HG03159 (cell line): ENCODE data around the gene ZNF280C.
"Not testable (repeated sequence)": the region's sequence is repeated elsewhere in the genome, so short reads cannot be mapped to it uniquely, and the experiment has no call there.

Experiments used
- ATAC-seq: cut with Tn5 transposase; IDR thresholded peaks from one replicate; pipeline ENCODE4 v1.9.1; 2021; ENCODE audit warnings: mild to moderate bottlenecking, moderate library complexity; ENCODE audit not compliant: unreplicated experiment

The ZNF280C gene

DNA sequence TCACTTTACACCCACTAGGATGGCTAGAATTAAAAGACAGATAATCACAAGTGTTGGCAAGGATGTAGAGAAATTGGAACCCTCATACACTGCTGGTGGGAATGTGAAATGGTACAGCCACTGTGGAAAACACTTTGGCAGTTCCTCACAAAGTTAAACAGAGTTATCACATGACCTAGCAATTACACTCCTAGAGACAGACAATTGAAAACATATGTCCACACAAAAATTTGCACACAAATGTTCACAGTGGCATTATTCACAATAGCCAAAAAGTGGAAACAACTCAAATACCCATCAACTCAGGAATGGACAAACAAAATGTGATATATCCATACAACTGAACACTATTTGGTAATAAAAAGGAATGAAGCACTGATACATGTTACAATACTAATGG, 5.7 kb downstream of the ZNF280C start:
- no peak for ATAC-seq

DNA sequence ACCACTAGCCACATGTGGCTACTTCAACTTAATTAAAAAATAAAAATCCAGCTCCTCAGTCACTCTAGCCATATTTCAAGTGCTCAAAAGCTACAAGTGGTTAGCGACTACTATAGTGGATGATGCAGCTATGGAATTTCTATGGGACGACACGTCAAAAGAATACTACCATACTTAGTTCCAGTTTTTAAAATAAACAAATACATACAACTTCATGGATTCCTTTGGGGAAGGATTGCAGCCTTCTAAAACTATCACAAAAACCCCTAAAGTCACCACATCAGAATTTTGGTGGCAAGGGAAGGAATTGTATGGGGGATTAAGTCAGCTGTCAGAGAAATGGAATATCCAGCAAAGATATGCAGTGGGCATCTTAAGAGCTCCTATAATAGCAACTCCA, 6.5 kb downstream of the ZNF280C start:
- no peak for ATAC-seq

DNA sequence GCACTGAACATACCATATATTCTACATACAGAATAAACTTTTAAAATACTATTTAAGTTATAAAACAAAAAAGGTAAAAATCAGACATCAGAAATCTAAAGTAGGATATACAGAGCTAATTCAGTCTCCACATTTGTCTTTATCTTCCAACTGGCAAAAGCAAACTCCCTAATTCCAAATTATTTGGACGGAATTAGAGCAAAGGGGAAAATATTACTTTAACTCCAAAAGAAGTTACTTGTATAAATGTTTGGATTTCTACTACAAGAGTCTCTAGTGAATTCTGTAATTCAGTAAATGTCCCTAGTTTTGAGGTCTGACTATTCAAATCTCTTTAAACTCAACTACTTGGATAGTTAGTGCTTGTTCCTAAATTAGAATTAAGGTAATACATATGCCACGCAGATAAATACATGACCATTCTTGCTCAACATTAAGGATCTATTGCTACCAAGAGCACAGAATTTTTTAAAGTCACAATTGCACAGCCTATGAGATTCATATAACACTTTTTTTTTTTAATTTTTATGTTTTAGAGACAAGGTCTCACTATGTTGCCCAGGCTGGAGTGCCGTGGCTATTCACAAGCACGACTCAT, 7.3 kb downstream of the ZNF280C start:
- ATAC-seq: no peak

DNA sequence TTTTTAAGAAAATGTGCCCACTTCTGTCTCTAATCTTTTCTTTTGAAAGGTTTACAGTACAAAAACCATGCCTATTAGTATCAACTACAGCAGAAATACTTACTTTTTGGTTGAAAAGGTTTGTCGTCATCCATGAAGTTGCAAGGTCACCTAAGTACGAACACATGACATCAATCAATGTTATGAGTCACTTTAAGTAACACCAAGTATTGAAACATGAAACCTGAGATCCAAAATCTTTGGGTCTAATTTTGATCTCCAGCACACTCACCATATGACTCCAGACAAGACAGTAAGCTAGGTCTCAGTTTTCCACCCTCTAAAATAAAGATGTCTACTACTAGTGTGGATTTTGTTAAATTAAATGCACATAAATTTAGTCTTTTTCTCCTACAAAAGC, 8.4 kb downstream of the ZNF280C start:
- ATAC-seq: no peak

DNA sequence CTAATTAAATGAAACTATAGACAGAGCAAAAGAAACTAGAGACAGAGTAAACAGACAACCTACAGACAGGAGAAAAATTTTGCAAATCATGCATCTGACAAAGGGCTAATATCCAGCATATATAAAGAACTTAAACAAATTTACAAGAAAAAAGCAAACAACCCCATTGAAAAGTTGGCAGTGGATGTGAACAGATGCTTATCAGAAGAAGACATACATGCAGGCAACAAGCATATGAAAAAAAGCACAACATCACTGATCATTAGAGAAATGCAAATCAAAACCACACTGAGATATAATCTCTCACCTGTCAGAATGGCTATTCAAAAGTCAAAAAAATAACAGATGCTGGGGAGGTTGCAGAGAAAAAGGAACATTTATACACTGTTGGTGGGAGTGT, 14.8 kb downstream of the ZNF280C start:
- no peak for ATAC-seq

DNA sequence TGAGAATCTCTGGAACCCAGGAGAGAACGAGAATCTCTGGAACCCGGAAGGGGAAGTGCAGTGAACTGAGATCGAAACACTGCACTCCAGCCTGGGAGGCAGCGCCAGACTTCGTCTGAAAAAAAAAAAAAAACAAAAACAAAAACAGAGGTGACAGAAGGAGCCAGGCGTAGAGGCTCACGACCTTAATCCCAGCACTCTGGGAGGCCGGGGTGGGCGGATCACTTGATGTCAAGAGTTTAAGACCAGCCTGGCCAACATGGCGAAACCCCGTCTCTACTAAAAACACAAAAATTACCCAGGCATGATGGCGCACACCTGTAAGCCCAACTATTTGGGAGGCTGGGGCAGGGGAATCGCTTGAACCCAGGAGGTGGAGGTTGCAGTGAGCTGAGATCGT, 17.0 kb downstream of the ZNF280C start:
- ATAC-seq: no peak

DNA sequence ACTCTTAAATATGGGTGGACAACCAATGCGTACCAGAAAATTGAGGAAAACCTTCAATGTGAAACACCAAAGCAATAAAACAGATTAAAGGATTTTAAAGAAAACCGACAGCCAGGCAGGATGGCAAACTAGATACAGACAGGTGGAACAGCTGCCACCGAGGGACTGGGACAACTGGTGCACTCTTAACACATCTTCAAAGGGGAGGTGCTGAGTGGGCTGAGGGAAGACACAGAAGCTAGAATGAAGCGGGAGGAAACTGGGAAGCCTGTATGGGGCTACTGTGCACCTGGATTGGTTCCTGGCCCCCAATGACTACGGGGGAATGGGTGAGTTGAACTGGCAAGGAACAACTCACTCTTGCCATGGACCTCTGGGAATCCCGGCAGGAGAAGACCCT, 20.7 kb downstream of the ZNF280C start:
- no peak for ATAC-seq

DNA sequence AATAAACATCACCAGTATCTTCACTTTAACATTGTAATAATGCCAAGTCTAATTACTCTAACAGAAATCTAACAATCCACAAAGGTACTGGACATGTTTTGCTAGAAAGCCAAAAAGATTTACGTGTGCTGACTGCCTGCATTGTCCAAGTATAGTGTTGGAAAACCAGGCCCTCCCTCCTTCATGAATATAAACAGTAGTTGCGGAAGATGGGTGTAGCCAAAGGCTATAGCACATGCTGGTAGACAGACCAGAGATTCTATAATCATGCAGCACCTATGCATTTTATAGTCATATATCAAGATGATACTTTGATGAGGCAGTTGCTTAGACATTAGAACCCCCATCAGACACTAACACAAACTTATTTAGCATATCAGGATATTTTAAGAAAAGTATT, 22.6 kb downstream of the ZNF280C start:
- no peak for ATAC-seq

DNA sequence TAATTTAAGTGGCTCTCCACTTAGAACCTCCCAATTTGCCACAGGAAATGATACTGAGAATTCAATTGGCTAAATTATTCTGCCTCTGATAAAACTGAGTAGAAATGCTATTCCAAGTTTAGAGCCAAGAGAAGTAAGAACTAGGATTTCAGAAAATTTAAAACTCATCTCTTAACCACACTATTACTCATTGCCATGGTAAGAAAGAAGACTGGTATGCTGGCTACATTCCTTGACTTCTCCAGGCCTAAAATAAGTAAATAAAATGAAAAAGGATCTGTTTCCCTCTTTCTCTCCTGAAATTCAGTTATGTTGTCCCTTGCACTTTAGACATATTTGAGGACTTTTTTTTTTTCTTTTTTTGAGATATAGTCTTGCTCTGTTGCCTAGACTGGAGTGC, 23.3 kb downstream of the ZNF280C start:
- ATAC-seq: no peak

DNA sequence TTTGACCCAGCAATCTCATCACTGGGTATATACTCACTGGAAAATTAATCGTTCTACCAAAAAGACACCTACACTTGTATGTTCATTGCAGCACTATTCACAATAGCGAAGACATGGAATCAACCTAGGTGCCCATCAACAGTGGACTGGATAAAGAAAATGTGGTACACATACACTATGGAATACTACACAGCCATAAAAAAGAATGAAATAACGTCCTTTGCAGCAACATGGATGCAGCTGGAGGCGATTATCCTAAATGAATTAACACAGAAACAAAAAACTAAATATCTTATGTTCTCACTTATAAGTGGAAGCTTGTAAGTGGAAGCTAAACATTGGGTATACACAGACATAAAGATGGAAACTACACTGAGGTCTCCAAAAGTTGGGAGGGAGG, 37.5 kb downstream of the ZNF280C start:
- not testable (repeated sequence) for ATAC-seq

DNA sequence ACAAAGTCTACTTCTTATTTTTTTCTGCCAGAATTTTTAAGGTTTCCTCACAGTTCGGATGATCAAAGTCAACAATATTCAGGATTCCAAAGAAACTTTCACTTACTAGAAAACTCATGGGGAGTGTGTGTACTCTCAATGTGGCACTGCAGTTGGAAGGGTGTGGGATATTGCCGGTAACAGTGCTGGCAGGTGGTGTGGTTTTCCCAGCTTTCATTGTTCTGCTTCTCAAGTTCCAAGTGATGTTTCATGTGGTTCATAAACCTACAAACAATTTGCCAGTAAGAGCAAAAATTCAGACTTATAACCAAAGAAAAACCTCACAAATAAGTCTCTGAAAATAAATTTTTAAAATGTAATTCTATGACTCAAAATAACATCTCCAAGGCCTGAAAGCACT, 39.8 kb downstream of the ZNF280C start:
- no peak for ATAC-seq

DNA sequence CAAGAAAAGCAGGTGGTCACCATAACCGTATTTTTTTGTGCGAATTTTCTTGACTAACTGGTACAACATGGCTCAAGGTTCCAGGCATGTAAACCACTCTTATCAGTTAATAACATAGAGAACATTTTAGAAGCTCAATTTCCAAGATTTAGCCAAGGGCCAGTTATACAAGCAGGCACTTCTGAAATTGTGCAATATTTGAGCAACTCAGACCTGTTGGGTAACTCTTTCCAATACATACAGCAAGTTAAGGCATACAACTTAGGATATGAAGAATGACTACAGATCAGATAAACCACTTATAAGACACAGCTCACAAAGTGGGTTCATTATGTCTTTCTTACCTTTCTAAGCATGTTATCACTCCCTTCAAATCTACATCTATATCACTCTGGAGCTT, 43.9 kb downstream of the ZNF280C start:
- no peak for ATAC-seq

DNA sequence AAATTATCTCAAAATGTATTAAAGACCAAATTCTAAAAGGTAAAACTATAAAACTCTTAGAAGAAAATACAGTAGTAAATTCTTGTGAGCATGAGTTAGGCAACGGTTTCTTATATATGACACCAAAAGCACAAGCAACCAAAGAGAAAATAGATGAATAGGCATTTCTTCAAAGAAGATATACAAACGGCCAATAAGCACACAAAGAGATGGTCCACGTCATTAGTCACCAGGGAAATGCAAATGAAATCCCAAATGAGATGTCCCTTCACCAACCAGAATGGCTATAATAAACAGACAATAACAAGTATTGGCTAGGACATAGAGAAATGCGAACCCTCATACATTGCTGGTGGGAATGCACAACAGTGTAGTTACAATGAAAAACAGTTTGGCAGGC, 52.4 kb downstream of the ZNF280C start:
- ATAC-seq: no peak

DNA sequence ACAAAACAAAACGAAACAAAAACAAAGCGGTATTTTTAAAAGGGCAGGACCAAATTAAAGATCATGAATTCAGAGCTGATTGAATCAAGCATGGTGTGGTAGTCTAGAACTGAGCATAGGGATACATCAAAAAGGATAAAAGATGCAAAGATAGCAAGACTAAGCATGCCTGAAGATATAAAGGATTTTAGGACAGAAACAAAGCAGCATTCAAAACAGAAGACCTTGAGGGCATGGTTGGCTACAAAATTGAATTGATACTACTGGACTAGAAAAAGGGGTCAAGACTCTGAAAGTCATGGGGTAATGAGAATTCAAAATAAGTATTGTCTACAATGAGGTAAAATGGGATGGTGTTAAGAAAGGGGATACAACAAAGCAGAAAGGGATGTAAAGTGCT, 55.3 kb downstream of the ZNF280C start:
- ATAC-seq: no peak

DNA sequence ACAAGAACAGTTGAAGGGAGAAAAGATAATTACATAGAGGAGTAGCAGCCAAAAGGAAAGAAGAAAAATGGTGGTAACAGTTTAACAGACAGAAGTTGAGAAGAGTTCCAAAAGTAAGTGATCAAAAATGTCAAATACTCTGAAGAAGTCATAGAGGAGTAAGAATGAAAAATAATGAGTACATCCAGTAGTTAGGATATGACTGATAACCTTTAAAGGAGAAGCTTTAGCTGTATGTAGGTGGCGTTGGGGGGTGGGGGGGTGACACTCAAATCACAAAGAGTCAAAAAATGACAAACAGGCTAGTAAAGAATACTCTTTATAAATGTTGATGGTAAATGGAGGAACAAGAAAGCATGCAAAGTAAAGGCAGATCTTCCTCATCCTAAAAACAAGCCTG, 56.3 kb downstream of the ZNF280C start:
- ATAC-seq: no peak

DNA sequence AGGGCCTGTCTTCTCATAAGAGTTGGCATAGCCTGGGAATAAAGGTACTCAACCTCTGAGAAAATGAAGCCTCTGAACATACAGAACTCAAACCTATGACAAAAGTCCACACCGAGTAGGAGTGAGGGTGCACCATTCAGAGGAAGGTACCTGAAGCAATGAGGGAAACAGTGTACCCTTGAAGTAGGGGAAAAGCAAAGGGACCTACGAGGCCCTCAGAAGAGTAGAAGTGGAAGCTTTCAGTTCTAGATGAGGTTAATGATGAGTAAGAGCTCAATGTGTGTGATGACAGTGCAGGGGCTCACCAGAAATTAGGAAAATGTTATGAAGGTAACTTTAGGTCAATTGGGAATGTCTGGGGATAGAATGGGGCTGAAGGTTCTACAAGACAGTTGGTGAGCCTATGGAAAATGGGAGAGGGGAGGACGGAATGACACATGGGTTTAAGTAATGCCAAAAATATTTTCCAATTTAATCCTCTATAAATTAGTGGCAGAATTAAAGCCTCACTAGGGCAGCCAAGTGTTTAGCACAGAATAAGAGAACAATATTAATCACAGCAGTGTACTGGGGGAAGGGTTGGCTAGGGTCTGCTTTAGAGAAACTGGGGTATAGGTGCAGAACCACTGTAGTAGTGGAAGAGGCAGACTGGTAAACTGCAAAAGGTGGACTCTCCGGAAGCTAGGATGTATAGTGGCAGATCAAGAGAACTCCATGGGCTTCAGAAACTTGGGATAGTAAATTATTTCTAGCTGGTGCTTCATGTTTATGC, 57.1 kb downstream of the ZNF280C start:
- no peak for ATAC-seq

DNA sequence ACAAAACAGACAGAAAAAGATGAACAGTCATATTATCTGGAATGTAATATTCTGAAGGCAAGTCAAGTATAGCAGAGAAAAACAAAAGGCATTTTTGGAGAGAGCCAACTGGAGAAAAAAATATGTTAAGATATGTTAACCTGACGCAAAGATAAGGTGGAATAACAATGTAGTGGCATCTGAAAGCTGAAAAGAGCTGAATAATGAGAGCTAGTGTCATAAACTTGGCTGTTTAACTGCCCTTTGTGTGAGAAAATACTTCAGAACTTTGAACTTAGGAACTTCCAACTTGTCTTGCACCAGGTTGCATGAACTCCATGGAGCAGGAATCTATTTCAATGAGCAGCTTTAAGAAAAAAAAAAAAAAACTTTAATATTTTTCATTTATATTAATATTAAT, 64.1 kb downstream of the ZNF280C start:
- no peak for ATAC-seq

DNA sequence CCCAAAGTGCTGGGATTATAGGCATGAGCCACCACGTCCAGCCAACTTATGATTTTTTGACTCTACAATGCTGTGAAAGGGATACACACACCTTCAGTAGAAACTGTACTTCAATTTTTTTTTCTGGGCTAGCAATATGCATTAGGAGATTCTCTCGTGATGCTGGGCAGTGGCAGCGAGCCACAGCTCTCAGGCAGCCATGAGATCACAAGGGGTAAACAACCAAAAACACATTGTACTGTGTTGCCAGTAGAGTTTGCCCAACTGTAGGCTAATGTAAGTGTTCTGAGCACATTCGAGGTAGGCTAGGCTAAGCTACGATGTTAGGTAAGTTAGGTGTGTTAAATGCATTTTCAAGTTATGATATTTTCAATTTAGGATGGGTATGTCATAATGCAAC, 71.2 kb downstream of the ZNF280C start:
- ATAC-seq: no peak

DNA sequence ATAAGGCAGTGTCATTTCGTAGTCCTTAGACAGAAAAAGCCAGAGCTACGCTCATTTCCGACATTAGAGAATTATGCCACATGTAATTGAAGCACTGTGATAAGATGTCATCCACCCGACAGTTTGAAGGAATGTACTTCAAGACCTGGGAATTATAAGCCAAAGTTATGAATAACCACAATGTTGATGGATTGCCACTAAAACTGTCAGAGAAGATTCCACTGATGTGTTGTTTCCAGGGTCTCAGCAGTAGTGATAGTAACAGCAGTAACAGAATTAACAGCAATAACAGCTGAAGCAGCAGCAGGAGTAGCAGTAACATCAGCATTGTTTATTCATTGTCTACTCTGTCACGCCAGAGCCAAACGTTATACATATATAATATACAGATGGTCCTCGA, 72.2 kb downstream of the ZNF280C start:
- ATAC-seq: no peak

DNA sequence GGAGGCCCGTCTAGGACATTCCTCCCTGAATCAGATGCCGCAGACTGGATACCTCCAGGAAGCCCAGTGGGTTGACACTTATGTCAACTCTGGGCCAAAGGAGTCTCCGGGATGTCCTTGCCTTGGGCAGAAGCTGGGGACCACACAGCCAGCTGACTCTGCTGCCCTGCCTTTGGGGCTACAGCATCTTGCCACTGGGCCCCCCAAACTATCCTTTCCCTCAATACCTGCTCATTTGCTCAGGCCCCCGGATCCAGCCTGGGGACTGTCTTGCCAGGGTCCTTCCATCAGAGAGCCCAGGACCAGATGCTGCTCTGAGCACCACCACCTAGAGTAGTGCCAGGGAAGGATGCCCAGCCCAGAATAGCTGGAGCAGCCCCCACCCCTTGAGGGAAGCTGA, 77.9 kb downstream of the ZNF280C start:
- ATAC-seq: no peak

DNA sequence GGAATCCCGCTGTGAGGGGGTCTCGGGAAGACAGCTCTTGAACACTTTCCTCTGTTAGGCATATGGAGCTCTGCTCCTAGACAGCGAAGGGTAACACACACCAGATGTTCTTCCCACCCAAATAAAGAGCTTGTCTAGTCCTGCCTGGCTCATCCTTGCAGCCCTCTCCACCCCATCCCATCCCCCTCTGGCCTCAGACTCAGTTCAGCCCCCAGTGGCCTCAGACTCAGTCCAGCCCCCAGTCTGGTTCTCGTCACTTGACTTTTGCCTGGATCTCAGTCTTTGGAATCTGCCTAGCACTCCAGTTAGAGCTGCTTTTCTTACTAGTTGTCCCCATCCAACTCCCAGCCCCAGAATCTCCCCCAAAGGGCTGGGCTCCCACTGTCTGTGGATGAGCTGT, 82.0 kb downstream of the ZNF280C start:
- ATAC-seq: no peak

DNA sequence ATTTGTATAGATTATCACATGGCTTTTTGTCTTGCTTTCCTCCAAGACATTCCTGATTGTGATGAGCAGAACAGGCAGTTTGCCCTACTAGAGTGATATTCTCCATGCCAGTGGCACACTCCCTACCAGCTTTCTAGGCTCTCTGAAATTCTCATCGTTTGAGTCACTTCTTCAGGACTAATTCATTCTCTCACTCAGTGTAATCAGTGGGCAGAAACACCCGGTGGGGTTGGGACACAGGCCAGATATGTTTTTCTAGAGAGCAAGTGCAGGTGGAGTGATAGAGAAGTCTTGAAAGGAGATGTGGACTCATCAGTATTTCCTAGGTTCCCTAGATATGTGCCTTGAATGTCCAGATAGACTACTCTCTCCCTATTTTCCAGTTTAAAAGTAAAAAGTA, 83.8 kb downstream of the ZNF280C start:
- no peak for ATAC-seq

DNA sequence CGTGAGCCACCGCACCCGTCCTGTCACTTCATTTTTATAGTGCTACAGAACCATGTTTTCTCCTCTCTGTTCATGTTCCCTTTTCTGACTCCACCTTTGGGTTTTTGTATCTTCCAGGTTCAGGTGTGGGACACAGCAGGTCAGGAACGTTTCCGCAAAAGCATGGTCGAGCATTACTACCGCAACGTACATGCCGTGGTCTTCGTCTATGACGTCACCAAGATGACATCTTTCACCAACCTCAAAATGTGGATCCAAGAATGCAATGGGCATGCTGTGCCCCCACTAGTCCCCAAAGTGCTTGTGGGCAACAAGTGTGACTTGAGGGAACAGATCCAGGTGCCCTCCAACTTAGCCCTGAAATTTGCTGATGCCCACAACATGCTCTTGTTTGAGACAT, 84.5 kb downstream of the ZNF280C start:
- no peak for ATAC-seq
